Activated CD8-positive, alpha-beta T cell treated with anti-CD3 and anti-CD28 coated beads, Interleukin-2, amount 10 ng/mL, durations not matched to agents 7 days and 5 days (primary cell): Measurements from ENCODE around the gene NKAIN1. TPM values are rescaled to one million over a fixed set of nuclear protein-coding genes. Genes with fewer than 3 reads are reported as not detected.
"Not testable (repeated sequence)": the region's sequence is repeated elsewhere in the genome, so short reads cannot be mapped to it uniquely, and the experiment has no call there.

Experiments
- ATAC-seq: fragments of 150-1000 bp; cut with Tn5 transposase; one replicate; pipeline ENCODE4 v1.10.0; 2021; ENCODE audit warnings: moderate library complexity
- CTCF ChIA-PET: fragments of 350-600 bp; sonication (Branson Sonifier 250); formaldehyde crosslinking; loops from one replicate; lab custom pipeline; 2021; ENCODE audit warnings: antibody characterized with exemption; lab: Charles Lee
- POLR2A ChIA-PET: fragments of 350-600 bp; sonication (Branson Sonifier 250); formaldehyde crosslinking; loops from one replicate; lab custom pipeline; 2021; ENCODE audit warnings: antibody characterized with exemption; lab: Charles Lee
- DNase-seq: peaks from one replicate; pipeline ENCODE4 v3.0.0-alpha.2; 2020
- H3K27ac Mint-ChIP-seq: one replicate; pipeline ENCODE4 v1.8.0; 2021; ENCODE audit warnings: mild to moderate bottlenecking, mixed read lengths
- H3K27me3 Mint-ChIP-seq: one replicate; pipeline ENCODE4 v1.8.0; 2021; ENCODE audit warnings: low read depth, mixed read lengths
- H3K36me3 Mint-ChIP-seq: one replicate; pipeline ENCODE4 v1.8.0; 2021; ENCODE audit warnings: low read depth, mixed read lengths
- H3K4me1 Mint-ChIP-seq: one replicate; pipeline ENCODE4 v1.8.0; 2021; ENCODE audit warnings: low read depth, mixed read lengths
- H3K4me3 Mint-ChIP-seq: one replicate; pipeline ENCODE4 v1.8.0; 2021; ENCODE audit warnings: mild to moderate bottlenecking, mixed read lengths
- H3K9me3 Mint-ChIP-seq: one replicate; pipeline ENCODE4 v1.8.0; 2022; ENCODE audit warnings: mixed read lengths; ENCODE audit not compliant: insufficient read depth
- total RNA-seq, 2 experiments: library from RNA; stranded (reverse); gene quantifications; one replicate each; pipeline ENCODE4 v1.2.3, GENCODE V29; 2021

The NKAIN1 gene
- 1 to 10 TPM in 1 of 2 experiments, under 1 TPM in 1; 0.63 to 2.0 TPM for total RNA-seq

GRCh38 chr1:31239653-31240241 is at the start of gene NKAIN1:
NKAIN1 (minus strand) TSS chr1:31239887; CDS start chr1:31239547, 340 bp downstream.
- DNase-seq (no peak), ATAC-seq (peak; percentile 65)
- peak within 1 kb of the TSS; percentile 32 for H3K27ac Mint-ChIP-seq
- ChIA-PET CTCF (no interaction called here), POLR2A (no interaction called here)
- no peaks in the 10 kb centered on the region for H3K9me3 Mint-ChIP-seq
- peaks cover 4% of the 10 kb centered on the region for H3K36me3 Mint-ChIP-seq
- H3K4me3 Mint-ChIP-seq = peak within 1 kb of the TSS; percentile 68
- H3K27me3 Mint-ChIP-seq = peaks cover 44% of the 10 kb centered on the region
- peaks cover 22% of the 10 kb centered on the region for H3K4me1 Mint-ChIP-seq

DNA sequence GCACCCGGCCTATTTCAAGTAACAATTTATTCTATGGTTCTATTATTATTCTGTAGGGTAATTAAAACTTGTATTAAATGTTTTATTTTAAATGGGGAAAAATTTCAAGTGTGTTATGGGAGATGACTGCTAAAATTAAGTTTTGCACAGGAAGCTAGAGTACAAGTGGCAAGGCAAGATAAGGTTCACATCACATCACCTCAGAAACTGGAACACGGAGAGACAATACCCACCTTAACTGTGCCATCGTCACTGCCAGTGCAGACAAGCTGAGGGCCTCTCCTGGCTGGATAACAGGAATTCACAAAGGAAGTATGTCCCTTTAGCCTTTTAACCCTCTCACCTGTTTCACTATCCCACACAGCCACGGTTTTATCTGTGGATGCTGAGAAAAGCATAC is 49.3 kb upstream of the NKAIN1 start:
- H3K36me3 Mint-ChIP-seq = peaks cover 59% of the 10 kb centered on the region
- CTCF ChIA-PET = interaction anchor here (0.9 kb wide), 1 partner anchor 13 kb away, joined by 4 read pairs; no protein-coding TSS in a partner anchor

GRCh38 chr1:31287791-31288190 is 48.1 kb upstream of the NKAIN1 start:
- H3K27ac Mint-ChIP-seq = not testable (repeated sequence)
- peaks cover 57% of the 10 kb centered on the region for H3K36me3 Mint-ChIP-seq

More for the DNA sequence above, 49.3 kb upstream of the NKAIN1 start:
- Mint-ChIP-seq H3K4me1 (no peaks in the 10 kb centered on the region), H3K9me3 (no peaks in the 10 kb centered on the region), H3K4me3 (no peak overlapping the region), H3K27ac (no peak overlapping the region), H3K27me3 (no peaks in the 10 kb centered on the region)
- no peak for ATAC-seq
- DNase-seq = no peak
- POLR2A ChIA-PET = no interaction called here

GRCh38 chr1:31282426-31282825 is 42.7 kb upstream of the NKAIN1 start:
- ATAC-seq, H3K4me1 Mint-ChIP-seq, POLR2A ChIA-PET, H3K9me3 Mint-ChIP-seq, DNase-seq, H3K27me3 Mint-ChIP-seq, H3K4me3 Mint-ChIP-seq, H3K27ac Mint-ChIP-seq: not testable (repeated sequence)
- peaks cover 59% of the 10 kb centered on the region for H3K36me3 Mint-ChIP-seq
- CTCF ChIA-PET = interaction anchor here (1.4 kb wide), 1 partner anchor 112 kb away, joined by 4 read pairs; no protein-coding TSS in a partner anchor

More at GRCh38 chr1:31287791-31288190, 48.1 kb upstream of the NKAIN1 start:
- H3K4me1 Mint-ChIP-seq, DNase-seq, H3K27me3 Mint-ChIP-seq, H3K9me3 Mint-ChIP-seq, H3K4me3 Mint-ChIP-seq, POLR2A ChIA-PET, ATAC-seq: not testable (repeated sequence)
- CTCF ChIA-PET = interaction anchor here (1.2 kb wide), 1 partner anchor 9 kb away, joined by 4 read pairs; the partner anchor contains the start of genes SNRNP40 and ZCCHC17

GRCh38 chr1:31273619-31274018 is 33.9 kb upstream of the NKAIN1 start:
- Mint-ChIP-seq H3K27me3 (no peaks in the 10 kb centered on the region), H3K36me3 (peaks cover 55% of the 10 kb centered on the region), H3K4me1 (peaks cover 2% of the 10 kb centered on the region), H3K9me3 (no peaks in the 10 kb centered on the region), H3K4me3 (no peak overlapping the region), H3K27ac (peak overlapping the region; percentile 52)
- DNase-seq (no peak), ATAC-seq (no peak)
- POLR2A ChIA-PET = no interaction called here
- CTCF ChIA-PET = interaction anchor here (1.0 kb wide), 1 partner anchor 10 kb away, joined by 3 read pairs; no protein-coding TSS in a partner anchor

- no peaks in the 10 kb centered on the region for H3K27me3 Mint-ChIP-seq
- H3K36me3 Mint-ChIP-seq = peaks cover 53% of the 10 kb centered on the region
- no peak overlapping the region for H3K4me3 Mint-ChIP-seq
- ATAC-seq (no peak), DNase-seq (no peak)
- H3K4me1 Mint-ChIP-seq = peaks cover 2% of the 10 kb centered on the region
- H3K9me3 Mint-ChIP-seq = no peaks in the 10 kb centered on the region
- CTCF ChIA-PET = interaction anchor here (1.0 kb wide), 2 partner anchors 8 to 277 kb away, joined by 3 to 4 read pairs; no protein-coding TSS in a partner anchor
- H3K27ac Mint-ChIP-seq = no peak overlapping the region
- POLR2A ChIA-PET = no interaction called here
Measured at GRCh38 chr1:31272369-31272768, 32.7 kb upstream of the NKAIN1 start.

DNA sequence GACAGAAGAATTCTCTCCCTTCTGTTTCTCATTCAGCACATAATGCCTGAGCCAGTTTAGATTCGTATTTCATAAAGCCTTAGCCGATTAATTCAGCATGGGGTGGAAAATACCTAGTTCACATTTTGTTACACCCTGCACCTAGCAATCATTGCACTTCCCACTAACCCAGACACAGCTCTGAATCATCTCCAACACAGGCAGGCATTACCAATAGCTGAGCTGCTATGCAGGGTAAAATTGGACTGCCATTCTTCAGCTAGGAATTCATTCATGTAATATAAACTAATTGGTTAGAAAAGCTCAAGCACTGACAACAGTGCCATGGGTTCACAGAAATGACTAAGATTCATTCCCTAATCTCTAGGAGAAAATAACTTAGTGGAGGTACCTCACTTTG is 26.9 kb upstream of the NKAIN1 start:
- CTCF ChIA-PET = interaction anchor here (0.7 kb wide), 1 partner anchor 296 kb away, joined by 3 read pairs; no protein-coding TSS in a partner anchor
- POLR2A ChIA-PET = interaction anchor here (0.6 to 0.7 kb wide), 2 partner anchors 29 to 157 kb away, joined by 3 to 5 read pairs; no protein-coding TSS in a partner anchor
- Mint-ChIP-seq H3K9me3 (no peaks in the 10 kb centered on the region), H3K36me3 (peaks cover 51% of the 10 kb centered on the region), H3K4me3 (no peak overlapping the region), H3K27ac (no peak overlapping the region), H3K27me3 (no peaks in the 10 kb centered on the region), H3K4me1 (no peaks in the 10 kb centered on the region)
- no peak for ATAC-seq
- DNase-seq = no peak

DNA sequence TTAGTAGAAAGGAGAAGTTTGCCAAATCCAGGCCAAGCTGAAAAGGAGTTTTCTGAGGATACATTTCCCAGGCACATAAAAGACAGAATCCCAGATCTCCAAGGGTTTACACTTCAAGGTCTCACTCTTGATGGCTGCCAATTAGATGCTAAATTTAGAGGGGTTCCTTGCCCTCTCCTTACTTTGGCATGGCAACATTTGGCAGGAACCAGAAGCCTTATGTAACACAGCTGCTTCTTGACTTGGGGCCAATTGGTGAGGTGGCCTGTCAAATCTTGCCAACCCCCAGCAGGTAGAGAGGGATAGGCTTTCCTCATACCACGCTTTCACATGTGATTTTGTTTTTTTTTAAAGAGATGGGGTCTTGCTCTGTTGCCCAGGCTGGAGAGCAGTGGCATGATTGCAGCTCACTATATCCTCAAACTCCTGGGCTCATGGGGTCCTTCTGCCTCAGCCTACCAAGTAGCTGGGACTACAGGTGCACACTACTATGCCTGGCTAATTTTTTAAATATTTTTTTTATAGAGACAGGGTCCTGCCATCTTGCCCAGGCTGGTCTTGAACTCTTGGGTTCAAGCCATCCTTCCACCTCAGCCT is 25.2 kb upstream of the NKAIN1 start:
- Mint-ChIP-seq H3K4me1 (no peaks in the 10 kb centered on the region), H3K9me3 (no peaks in the 10 kb centered on the region), H3K27me3 (no peaks in the 10 kb centered on the region), H3K36me3 (peaks cover 46% of the 10 kb centered on the region), H3K27ac (peak overlapping the region; percentile 28), H3K4me3 (no peak overlapping the region)
- CTCF ChIA-PET = interaction anchor here (1.4 kb wide), 1 partner anchor 8 kb away, joined by 3 read pairs; no protein-coding TSS in a partner anchor
- DNase-seq (no peak), ATAC-seq (no peak)
- POLR2A ChIA-PET = interaction anchor here (1.0 kb wide), 1 partner anchor 10 kb away, joined by 3 read pairs; no protein-coding TSS in a partner anchor

DNA sequence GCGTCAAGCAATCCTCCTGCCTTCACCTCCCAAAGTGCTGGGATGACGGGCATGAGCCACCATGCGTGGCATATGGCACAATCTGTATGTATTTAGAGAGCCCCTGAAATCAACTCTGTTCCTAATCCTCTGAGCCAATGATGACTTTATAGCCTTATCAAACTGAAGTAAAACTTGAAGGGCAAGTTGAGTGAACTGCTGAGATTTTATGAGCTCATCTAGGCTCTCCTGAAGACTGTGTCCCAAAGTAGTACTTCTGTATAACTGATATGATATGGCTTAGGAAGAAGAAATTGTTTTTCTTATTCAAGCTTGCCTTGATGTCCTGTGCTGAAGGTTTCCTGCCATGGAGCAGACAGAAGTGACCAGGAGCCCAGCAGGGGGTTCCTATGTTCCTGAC is 23.7 kb upstream of the NKAIN1 start:
- ATAC-seq = no peak
- no peak for DNase-seq
- ChIA-PET POLR2A (no interaction called here), CTCF (interaction anchor here (1.4 kb wide), 1 partner anchor 10 kb away, joined by 3 read pairs; no protein-coding TSS in a partner anchor)
- Mint-ChIP-seq H3K36me3 (peaks cover 48% of the 10 kb centered on the region), H3K27ac (no peak overlapping the region), H3K27me3 (no peaks in the 10 kb centered on the region), H3K4me3 (no peak overlapping the region), H3K9me3 (no peaks in the 10 kb centered on the region), H3K4me1 (no peaks in the 10 kb centered on the region)

DNA sequence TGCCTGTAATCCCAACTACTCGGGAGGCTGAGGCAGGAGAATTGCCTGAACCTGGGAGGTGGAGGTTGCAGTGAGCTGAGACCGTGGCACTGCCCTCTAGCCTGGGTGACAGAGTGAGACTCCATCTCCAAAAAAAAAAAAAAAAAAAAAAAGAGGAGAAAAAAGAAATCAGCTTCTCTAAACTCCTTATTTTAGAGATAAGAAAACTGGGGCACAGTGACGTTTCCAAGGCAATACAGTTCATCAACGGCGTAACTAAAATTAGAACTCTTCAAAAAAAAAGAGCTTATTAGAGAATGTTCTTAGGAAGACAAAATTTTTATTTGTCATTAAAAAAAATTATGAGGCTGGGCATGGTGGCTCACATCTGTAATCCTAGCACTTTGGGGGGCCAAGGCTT is 22.7 kb upstream of the NKAIN1 start:
- CTCF ChIA-PET = interaction anchor here (1.1 kb wide), 1 partner anchor 77 kb away, joined by 3 read pairs; no protein-coding TSS in a partner anchor
- POLR2A ChIA-PET = not testable (repeated sequence)

DNA sequence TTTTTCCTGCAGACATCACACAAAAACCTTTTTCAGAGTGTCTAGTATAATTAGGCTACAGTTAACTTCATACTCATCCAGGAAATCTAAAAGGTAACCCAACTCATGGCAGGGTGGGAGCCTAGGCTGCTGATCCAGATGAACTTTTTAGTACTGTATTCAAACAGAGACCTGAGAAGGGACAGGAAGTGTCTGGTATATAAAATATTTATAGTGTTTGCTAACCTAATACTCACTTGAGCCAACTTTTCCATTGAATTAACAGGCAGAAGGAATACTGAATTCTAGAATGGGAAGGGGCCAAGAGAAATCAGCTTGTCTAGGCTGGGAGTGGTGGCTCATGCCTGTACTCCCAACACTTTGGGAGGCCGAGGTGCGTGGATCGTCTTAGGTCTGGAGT is 22.2 kb upstream of the NKAIN1 start:
- ChIA-PET POLR2A (no interaction called here), CTCF (interaction anchor here (1.1 kb wide), 1 partner anchor 77 kb away, joined by 3 read pairs; no protein-coding TSS in a partner anchor)
- no peak for DNase-seq
- Mint-ChIP-seq H3K27me3 (no peaks in the 10 kb centered on the region), H3K9me3 (no peaks in the 10 kb centered on the region), H3K27ac (no peak overlapping the region), H3K4me3 (no peak overlapping the region), H3K36me3 (peaks cover 51% of the 10 kb centered on the region), H3K4me1 (no peaks in the 10 kb centered on the region)
- ATAC-seq = no peak

More for the DNA sequence above, 22.7 kb upstream of the NKAIN1 start:
- not testable (repeated sequence) for H3K27ac Mint-ChIP-seq, H3K4me1 Mint-ChIP-seq, H3K9me3 Mint-ChIP-seq, H3K27me3 Mint-ChIP-seq, DNase-seq, ATAC-seq, H3K4me3 Mint-ChIP-seq
- H3K36me3 Mint-ChIP-seq = peaks cover 54% of the 10 kb centered on the region
